ENCODE data around the gene AMBP. TPM values are rescaled to one million over a fixed set of nuclear protein-coding genes. Genes with fewer than 3 reads are reported as not detected.

Gene AMBP
- total and polyA plus RNA-seq, 2 donors (not counting 1 experiment from before 2014, with no cell fraction given): not detected

GRCh38 chr9:114026335-114026734 is 51.8 kb downstream of the AMBP start:
- Histone ChIP-seq H3K27ac (ENCODE audit: low read length in 2 of 2) (no peak overlapping the region), H3K36me3 (replicated peaks in 1 of 2; ENCODE audit: control extremely low read depth in 1 of 2, control insufficient read depth in 1 of 2, extremely low read depth in 1 of 2, insufficient read depth in 2 of 2, low read length in 1 of 2) (no peaks in the 10 kb centered on the region), H3K4me3 (ENCODE audit: control extremely low read depth in 1 of 5, extremely low read depth in 1 of 5, insufficient read depth in 1 of 5, low read depth in 2 of 5, low read length in 4 of 5) (no peak overlapping the region), H3K27me3 (replicated peaks in 1 of 4; ENCODE audit: control extremely low read depth in 1 of 4, control insufficient read depth in 3 of 4, insufficient read depth in 4 of 4, low read length in 3 of 4) (no peaks in the 10 kb centered on the region), H3K9me3 (ENCODE audit: control extremely low read depth in 1 of 3, control insufficient read depth in 2 of 3, insufficient read depth in 1 of 3, low read length in 2 of 3) (peaks cover 4 to 7% (median 5%) of the 10 kb centered on the region in 3 donors), H4K20me1 (ENCODE audit: control insufficient read depth, insufficient read depth, low read length, poor library complexity, severe bottlenecking) (no peaks in the 10 kb centered on the region), H3K4me1 (ENCODE audit: control insufficient read depth in 2 of 2, insufficient read depth in 2 of 2, low read length in 2 of 2) (no peaks in the 10 kb centered on the region), H3K4me2 (replicated peaks; ENCODE audit: low read depth, low read length, poor library complexity, severe bottlenecking) (no peak overlapping the region), H3K9ac (ENCODE audit: low read length) (no peak overlapping the region), H3K79me2 (ENCODE audit: control insufficient read depth, insufficient read depth, low read length) (no peaks in the 10 kb centered on the region), H2AFZ (ENCODE audit: insufficient read depth, low read depth, low read length, poor library complexity, severe bottlenecking) (no peak overlapping the region)
- Mint-ChIP-seq H3K4me1 (no peaks in the 10 kb centered on the region), H3K27me3 (no peaks in the 10 kb centered on the region), H3K27ac (no peak overlapping the region), H3K4me3 (no peak overlapping the region), H3K9me3 (ENCODE audit: insufficient read depth) (peaks cover 15% of the 10 kb centered on the region)
- intact Hi-C loops (cut with micrococcal nuclease): no loop called here
- WGBS (ENCODE audit: insufficient coverage): 97% methylated on average over 3 of the region's 4 CpGs
- POLR2A ChIA-PET: no interaction called here
- no peak for TF ChIP-seq EZH2 (IDR thresholded peaks at IDR 0.05; ENCODE audit: borderline replicate concordance, insufficient read depth, low read depth, low read length, poor library complexity, severe bottlenecking)
- no peak for TF ChIP-seq CTCF (IDR thresholded peaks at IDR 0.05)
- no peak for DNase-seq
- CTCF ChIA-PET: no interaction called here
- ATAC-seq (ENCODE audit: low read depth): no peak

- TF ChIP-seq CTCF (IDR thresholded peaks at IDR 0.05): no peak
- no peak for TF ChIP-seq EZH2 (IDR thresholded peaks at IDR 0.05; ENCODE audit: borderline replicate concordance, insufficient read depth, low read depth, low read length, poor library complexity, severe bottlenecking)
Measured at GRCh38 chr9:114025760-114026159, 52.3 kb downstream of the AMBP start.

More at GRCh38 chr9:114025760-114026159, 52.3 kb downstream of the AMBP start:
- no peaks in the 10 kb centered on the region for H3K27me3 Mint-ChIP-seq
- peaks cover 15% of the 10 kb centered on the region for H3K9me3 Mint-ChIP-seq (ENCODE audit: insufficient read depth)
- Histone ChIP-seq H3K36me3 (replicated peaks in 1 of 2; ENCODE audit: control extremely low read depth in 1 of 2, control insufficient read depth in 1 of 2, extremely low read depth in 1 of 2, insufficient read depth in 2 of 2, low read length in 1 of 2) (no peaks in the 10 kb centered on the region), H3K4me2 (replicated peaks; ENCODE audit: low read depth, low read length, poor library complexity, severe bottlenecking) (no peak overlapping the region), H3K9me3 (ENCODE audit: control extremely low read depth in 1 of 3, control insufficient read depth in 2 of 3, insufficient read depth in 1 of 3, low read length in 2 of 3) (peaks cover 4 to 7% (median 5%) of the 10 kb centered on the region in 3 donors), H3K27me3 (replicated peaks in 1 of 4; ENCODE audit: control extremely low read depth in 1 of 4, control insufficient read depth in 3 of 4, insufficient read depth in 4 of 4, low read length in 3 of 4) (no peaks in the 10 kb centered on the region), H2AFZ (ENCODE audit: insufficient read depth, low read depth, low read length, poor library complexity, severe bottlenecking) (no peak overlapping the region), H3K27ac (ENCODE audit: low read length in 2 of 2) (no peak overlapping the region), H4K20me1 (ENCODE audit: control insufficient read depth, insufficient read depth, low read length, poor library complexity, severe bottlenecking) (no peaks in the 10 kb centered on the region), H3K9ac (ENCODE audit: low read length) (no peak overlapping the region), H3K4me3 (ENCODE audit: control extremely low read depth in 1 of 5, extremely low read depth in 1 of 5, insufficient read depth in 1 of 5, low read depth in 2 of 5, low read length in 4 of 5) (no peak overlapping the region), H3K4me1 (ENCODE audit: control insufficient read depth in 2 of 2, insufficient read depth in 2 of 2, low read length in 2 of 2) (no peaks in the 10 kb centered on the region), H3K79me2 (ENCODE audit: control insufficient read depth, insufficient read depth, low read length) (no peaks in the 10 kb centered on the region)
- no peak for DNase-seq
- H3K27ac Mint-ChIP-seq: no peak overlapping the region
- CTCF ChIA-PET: no interaction called here
- intact Hi-C loops (cut with micrococcal nuclease): no loop called here
- POLR2A ChIA-PET: interaction anchor here (0.5 kb wide), 1 partner anchor 317 kb away, joined by 4 read pairs; no protein-coding TSS in a partner anchor
- ATAC-seq (ENCODE audit: low read depth): no peak
- WGBS (ENCODE audit: insufficient coverage): 92% methylated on average over 5 of the region's 5 CpGs
- no peak overlapping the region for H3K4me3 Mint-ChIP-seq
- no peaks in the 10 kb centered on the region for H3K4me1 Mint-ChIP-seq
